GM11168 (cell line): ENCODE results near the gene BHLHE41.

Experiments
- in situ Hi-C: fragments of 300-500 bp; cut with MboI; formaldehyde crosslinking; loops from one replicate; pipeline ENCODE4 v1.12.0; 2022; ENCODE audit warnings: low sequenced_read_pairs; ENCODE audit not compliant: unreplicated experiment

Gene BHLHE41

DNA sequence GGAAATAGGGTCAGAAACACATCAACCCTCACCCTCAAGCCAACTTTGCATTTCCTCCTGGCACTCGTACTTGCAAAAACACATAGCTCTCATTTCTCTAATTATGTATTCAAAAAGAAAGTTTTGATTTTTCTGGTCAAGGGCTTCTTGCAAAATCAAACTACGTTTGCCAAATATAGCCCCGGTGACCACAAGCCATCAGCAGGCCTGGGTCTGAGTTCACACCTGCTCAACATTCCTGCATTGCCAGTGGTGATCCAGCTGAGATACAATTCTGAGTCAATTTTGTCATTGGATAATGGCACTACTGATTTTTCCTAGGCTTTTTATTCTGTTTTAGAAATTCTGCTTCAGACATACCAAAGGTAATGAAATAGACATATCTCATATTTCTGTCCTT lies 10.7 kb upstream of the BHLHE41 start:
- in situ Hi-C loops: no loop called here

DNA sequence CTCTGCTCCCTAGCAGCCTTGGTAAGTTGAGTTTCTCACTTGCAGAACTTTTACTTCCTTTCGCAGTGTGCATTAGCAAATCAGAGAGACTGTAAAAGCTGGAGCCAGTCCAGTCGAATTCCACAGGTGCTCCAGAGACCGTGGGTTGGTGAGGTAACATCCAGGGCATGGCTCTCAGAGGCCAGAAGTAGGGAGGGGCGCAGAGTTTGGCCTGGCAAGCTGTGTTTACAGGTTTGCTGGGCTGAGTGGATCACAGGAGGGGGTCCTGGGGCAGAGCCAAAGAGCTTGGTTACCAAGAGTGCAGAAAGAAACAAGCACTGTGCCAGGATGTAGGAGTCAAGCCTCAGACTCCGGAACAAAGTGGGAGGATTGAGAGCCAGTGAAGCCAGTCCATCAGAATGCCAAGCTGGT lies 10.2 kb upstream of the BHLHE41 start:
- in situ Hi-C loops: no loop called here

GRCh38 chr12:26134540-26134939 lies 9.7 kb upstream of the BHLHE41 start:
- in situ Hi-C loops: no loop called here

- in situ Hi-C loops: no loop called here
Observed at GRCh38 chr12:26133521-26133920, 8.7 kb upstream of the BHLHE41 start.

DNA sequence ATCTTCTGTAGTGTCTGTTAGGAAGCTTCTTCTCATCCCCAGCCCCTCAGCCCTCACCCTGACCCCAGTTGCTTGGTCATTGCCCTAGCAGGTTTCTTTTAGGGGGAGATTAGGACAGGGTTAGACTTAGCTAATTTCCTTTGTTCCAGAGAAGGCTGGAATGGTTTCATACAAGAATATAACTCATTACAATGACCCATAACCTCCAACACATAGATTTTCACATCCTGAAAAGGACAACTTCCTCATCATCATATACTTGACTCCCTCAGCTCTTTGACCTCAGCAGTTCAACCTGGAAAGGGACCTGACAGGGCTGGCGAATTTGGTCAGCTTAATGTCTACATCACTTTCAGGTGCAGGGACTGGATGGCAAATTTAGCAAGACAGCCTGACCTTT lies 8.0 kb upstream of the BHLHE41 start:
- in situ Hi-C loops: no loop called here

DNA sequence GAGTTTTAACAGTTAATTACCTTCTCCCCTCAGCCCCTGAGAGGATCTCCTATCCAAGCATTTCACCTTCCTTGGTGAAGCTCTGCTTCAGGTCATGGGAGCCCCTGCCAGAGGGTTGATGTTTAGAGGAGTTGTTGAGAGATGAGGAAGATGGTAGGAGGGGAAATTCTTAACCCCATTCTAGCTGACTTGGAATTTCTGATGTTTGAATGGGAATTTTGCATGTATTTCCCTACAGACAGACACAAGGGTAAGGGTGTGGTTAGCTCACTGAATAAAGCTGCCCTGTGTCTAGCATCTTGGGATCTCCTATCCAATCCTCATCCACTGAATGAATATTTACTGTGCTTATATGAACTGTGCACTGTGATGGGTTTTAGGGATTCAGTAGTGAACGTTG lies 7.1 kb upstream of the BHLHE41 start:
- in situ Hi-C loops: no loop called here

GRCh38 chr12:26130728-26131127 lies 5.9 kb upstream of the BHLHE41 start:
- in situ Hi-C loops: no loop called here

DNA sequence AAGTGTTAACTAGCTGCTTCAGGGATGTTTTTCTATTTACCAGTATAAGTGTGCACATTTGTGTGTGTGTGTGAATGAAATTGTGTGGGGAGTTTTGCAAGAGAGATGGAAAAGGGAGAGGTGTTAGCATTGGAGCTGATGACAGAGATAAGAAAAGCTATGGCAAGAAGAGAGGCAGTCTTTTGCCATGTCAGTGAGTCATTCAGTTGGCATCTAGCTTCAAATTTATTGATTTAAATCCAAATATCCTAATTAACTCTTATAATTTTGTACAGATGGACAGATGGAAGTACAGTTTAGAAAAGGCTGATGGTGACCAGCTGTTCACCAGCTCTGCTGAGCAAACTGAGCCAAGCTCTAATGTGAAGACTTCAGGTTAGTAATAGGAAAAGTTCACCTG lies 3.3 kb upstream of the BHLHE41 start:
- in situ Hi-C loops: no loop called here

GRCh38 chr12:26127404-26127803 lies 2.6 kb upstream of the BHLHE41 start:
- in situ Hi-C loops: no loop called here

- in situ Hi-C loops: no loop called here
Observed at GRCh38 chr12:26126340-26127284, 1.8 kb upstream of the BHLHE41 start.

GRCh38 chr12:26125400-26126339 lies 833 bp upstream of the BHLHE41 start:
- in situ Hi-C loops: no loop called here

DNA sequence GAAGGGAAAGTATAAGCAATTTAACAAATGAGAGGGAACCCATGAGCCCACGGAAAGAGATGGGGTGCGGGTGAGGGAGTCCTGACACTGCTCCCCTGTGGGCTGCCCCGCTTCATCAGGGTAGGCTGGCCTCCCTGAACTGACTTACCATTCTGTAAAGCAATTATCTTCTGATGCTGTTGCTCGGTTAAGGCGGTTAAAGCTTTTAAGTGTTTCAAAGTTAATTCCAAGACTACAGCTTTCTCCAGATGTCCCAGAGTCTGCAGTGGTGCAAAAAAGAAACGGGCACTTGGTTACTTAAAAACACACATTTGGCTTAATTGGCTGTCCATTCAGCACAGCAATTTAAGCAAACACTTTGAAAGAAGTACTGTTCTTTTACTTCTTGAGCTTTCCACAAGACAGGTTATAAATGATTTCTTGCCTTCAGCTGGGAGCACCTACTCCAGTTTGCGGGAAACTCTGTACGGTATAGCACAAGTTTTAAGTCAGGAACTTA lies 1.3 kb downstream of the BHLHE41 start:
- in situ Hi-C loops: no loop called here

GRCh38 chr12:26122681-26123481 lies 2.0 kb downstream of the BHLHE41 start:
- in situ Hi-C loops: no loop called here

- in situ Hi-C loops: no loop called here
Observed at GRCh38 chr12:26122061-26122680, 2.7 kb downstream of the BHLHE41 start.

DNA sequence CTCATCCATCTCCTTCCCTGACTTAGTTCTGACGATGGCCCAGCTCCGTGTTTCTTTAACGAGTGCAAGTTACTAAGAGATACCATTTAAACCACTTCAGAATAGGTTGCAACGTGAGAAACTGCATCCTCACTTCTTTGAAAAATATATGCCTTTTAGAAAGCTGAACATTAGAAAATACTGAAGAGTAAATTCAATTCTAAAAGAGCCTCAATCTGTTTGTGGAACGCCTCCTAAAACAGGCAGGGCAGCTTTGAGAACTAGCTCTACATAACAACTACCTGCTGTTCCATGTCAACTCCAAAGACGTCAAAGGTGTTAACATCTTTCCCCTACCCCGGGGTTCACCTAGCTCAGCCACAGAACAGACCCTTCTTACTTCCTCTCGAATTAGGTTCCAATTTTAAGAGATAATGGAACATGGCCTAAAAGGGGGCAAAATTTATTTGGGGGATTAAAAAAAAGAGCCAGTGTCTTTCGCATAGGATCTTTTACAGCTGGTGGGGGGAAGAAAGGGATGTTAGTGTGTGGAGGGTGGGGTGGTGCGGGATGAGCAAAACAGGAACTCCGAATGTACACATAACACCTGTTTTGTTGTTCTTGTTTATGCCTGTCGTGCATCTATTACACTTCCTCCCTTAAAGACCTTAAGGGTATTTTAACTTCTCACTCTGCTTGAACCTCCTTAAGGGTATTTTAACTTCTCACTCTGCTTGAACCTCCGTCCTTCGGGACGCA lies 3.3 kb downstream of the BHLHE41 start:
- in situ Hi-C loops: no loop called here

DNA sequence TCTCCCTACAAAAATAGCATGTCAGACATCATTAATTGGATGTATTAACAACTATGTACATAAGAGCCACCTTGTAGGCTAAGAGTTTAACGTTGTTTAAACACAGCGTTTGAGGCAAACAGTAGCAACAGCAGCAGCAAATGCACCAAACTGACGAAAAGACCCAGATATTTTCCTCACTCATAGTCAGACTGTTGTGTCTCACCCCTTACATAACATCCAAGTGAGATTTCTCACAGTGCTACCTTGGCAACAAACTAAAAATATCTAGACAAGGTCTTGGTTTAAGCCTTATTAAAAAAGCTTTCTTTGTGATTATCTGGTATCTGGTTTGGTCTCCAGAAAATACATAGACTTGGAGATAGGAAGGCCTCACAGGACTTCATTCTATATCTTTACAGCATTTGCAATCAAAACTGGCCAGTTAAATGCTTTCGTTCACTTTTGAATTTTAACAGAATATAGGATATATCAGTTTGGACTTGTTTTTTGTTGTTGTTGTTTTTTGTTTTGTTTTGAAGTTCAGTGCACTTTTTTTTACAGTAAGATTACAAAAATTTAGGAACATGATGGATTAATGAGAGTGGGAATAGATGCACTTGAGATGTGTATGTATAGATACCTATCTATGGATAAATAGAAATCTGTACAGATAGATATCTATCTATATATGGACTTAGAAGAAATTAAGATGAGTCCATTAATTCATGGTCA lies 4.1 kb downstream of the BHLHE41 start:
- in situ Hi-C loops: no loop called here

- in situ Hi-C loops: no loop called here
Observed at GRCh38 chr12:26119391-26119989, 5.3 kb downstream of the BHLHE41 start.

DNA sequence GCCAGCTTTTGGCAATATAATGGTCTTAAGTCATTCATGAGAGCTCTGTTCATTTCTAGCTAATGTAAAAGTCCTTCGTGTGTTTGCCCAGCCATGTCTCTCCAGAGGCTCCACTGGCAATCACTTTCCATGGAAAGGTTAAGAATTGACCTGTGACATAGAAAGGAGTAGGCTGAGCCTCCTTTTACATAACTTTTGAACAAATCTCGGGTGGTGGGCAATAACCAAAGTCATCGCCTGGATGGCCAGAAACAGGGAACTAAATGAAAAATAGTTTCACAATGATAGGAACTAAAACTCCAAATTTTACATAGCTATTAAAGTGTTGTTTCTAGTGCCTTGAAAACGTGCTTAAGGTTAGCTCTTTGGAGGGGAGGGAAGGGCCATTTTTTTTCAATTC lies 6.5 kb downstream of the BHLHE41 start:
- in situ Hi-C loops: no loop called here
